Skeletal muscle tissue (tissue), 4 donors: ENCODE measurements around the gene IKZF4. TPM values are rescaled to one million over a fixed set of nuclear protein-coding genes. Genes with fewer than 3 reads are reported as not detected.
"Not testable (repeated sequence)": the region's sequence is repeated elsewhere in the genome, so short reads cannot be mapped to it uniquely, and the experiment has no call there.

Source experiments
- H3K27ac ChIP-seq: one replicate; pipeline ENCODE4 v1.7.0; 2013; ENCODE audit warnings: mild to moderate bottlenecking, low read depth, low read length, inconsistent platforms
- H3K27me3 ChIP-seq, 3 donors: one replicate each; pipeline ENCODE4 v1.7.0; 2013; ENCODE audit warnings: low read length in 3 of 3; ENCODE audit not compliant: control insufficient read depth in 3 of 3, insufficient read depth in 3 of 3
- H3K36me3 ChIP-seq, 3 donors: one replicate each; pipeline ENCODE4 v1.7.0; 2013; ENCODE audit warnings: low read length in 3 of 3; ENCODE audit not compliant: control insufficient read depth in 3 of 3, insufficient read depth in 3 of 3
- H3K4me1 ChIP-seq, 3 donors: one replicate each; pipeline ENCODE4 v1.7.0; 2013; ENCODE audit warnings: low read length in 3 of 3, mild to moderate bottlenecking in 3 of 3; ENCODE audit not compliant: control insufficient read depth in 3 of 3, insufficient read depth in 3 of 3
- H3K4me3 ChIP-seq, 3 donors: one replicate each; pipeline ENCODE4 v1.7.0; 2013; ENCODE audit warnings: low read length in 3 of 3
- H3K9ac ChIP-seq, 3 donors: one replicate each; pipeline ENCODE4 v1.7.0; 2013; ENCODE audit warnings: low read length in 3 of 3, mild to moderate bottlenecking in 3 of 3, moderate library complexity in 2 of 3, low read depth in 1 of 3
- H3K9me3 ChIP-seq, 3 donors: one replicate each; pipeline ENCODE4 v1.7.0; 2013; ENCODE audit warnings: low read length in 3 of 3; ENCODE audit not compliant: control insufficient read depth in 3 of 3
- total RNA-seq: library from RNA; depleted of rRNA; stranded (reverse); fragments of >200 nt; gene quantifications from one replicate; pipeline ENCODE4 v1.2.3, GENCODE V29; 2014
- donor health status: Osteomylitis.

The IKZF4 gene
- total RNA-seq: 1.6 TPM

DNA sequence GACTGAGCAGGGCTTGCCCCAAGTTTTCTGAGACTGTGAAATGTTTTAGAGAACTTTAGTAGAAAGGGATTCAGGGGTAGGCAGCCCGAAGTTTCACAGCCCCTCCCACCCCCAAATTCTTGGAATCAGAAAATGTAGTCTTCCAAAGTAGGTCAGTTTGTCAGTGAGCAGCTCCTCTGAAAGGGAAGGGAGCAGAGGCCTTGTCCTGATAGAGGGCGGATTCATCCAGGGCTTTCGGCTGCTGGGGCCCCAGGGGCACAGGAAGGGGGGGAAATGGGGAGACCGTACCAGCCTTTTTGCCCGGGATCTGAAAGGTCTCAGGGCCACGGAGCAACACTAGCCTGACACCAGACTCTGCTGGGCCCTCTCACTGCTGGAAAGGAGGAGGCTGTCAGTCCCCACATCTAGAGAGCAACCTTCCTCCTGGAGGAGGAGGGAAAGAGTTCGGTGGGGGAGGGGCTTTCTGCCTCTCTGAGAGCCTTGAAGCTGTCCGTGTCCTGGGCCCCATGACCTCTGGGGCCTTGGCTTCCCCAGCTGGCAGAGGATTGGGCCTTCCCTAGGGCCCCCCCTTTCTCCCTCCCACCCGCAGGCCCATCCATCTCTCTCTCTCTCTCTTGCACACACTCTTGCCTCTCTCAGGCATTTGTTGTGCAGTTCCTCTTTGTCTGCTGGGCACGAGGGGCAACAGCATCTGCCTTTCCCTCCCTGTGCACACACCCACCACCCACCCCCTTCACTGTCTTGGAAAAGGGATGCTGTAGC lies at the start of gene IKZF4:
Gene IKZF4, plus strand, starts transcription at position 621 of the 762 bp plus-strand sequence. CDS start 451 bp downstream, outside the sequence.
- no peaks in the 10 kb centered on the region for H3K27me3 ChIP-seq
- peaks cover 4 to 23% (median 13%) of the 10 kb centered on the region in 3 donors for H3K36me3 ChIP-seq
- peak within 1 kb of the TSS in 2 of 3 donors; percentile 8 to 40 for H3K9ac ChIP-seq
- peak within 1 kb of the TSS; percentile 26 to 38 (median 35) for H3K4me3 ChIP-seq
- no peaks in the 10 kb centered on the region for H3K9me3 ChIP-seq
- peak within 1 kb of the TSS; percentile 30 for H3K27ac ChIP-seq
- H3K4me1 ChIP-seq: no peaks in the 10 kb centered on the region

DNA sequence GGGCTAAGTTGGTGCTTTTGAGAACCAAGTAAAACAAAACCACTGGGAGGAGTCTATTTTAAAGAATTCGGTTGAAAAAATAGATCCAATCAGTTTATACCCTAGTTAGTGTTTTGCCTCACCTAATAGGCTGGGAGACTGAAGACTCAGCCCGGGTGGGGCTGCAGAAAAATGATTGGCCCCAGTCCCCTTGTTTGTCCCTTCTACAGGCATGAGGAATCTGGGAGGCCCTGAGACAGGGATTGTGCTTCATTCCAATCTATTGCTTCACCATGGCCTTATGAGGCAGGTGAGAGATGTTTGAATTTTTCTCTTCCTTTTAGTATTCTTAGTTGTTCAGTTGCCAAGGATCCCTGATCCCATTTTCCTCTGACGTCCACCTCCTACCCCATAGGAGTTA lies 48.8 kb upstream of the IKZF4 start:
- peaks cover 0 to 11% (median 2%) of the 10 kb centered on the region in 3 donors for H3K36me3 ChIP-seq
- H3K4me3 ChIP-seq: no peak overlapping the region
- H3K9ac ChIP-seq: no peak overlapping the region
- H3K9me3 ChIP-seq: no peaks in the 10 kb centered on the region
- H3K4me1 ChIP-seq: peaks cover 13 to 24% (median 22%) of the 10 kb centered on the region in 3 donors
- peak overlapping the region; percentile 95 for H3K27ac ChIP-seq
- no peaks in the 10 kb centered on the region for H3K27me3 ChIP-seq

DNA sequence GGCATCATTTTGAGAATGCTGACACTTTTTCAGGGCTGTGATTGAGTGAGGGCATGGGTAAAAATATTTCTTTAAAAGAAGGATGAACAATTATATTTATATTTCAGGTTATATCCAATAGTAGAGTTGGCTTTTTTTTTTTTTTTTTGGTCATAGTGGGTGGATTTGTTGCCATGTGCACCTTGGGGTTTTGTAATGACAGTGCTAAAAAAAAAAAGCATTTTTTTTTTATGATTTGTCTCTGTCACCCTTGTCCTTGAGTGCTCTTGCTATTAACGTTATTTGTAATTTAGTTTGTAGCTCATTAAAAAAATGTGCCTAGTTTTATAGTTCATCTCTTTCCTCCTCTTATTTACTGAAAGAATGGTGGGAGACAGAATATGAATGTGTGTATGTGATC lies 48.4 kb upstream of the IKZF4 start:
- H3K9me3 ChIP-seq: no peaks in the 10 kb centered on the region
- H3K27me3 ChIP-seq: no peaks in the 10 kb centered on the region
- H3K36me3 ChIP-seq: peaks cover 0 to 11% (median 2%) of the 10 kb centered on the region in 3 donors
- peak overlapping the region; percentile 86 to 94 (median 91) for H3K9ac ChIP-seq
- peaks cover 12 to 23% (median 23%) of the 10 kb centered on the region in 3 donors for H3K4me1 ChIP-seq
- peak overlapping the region; percentile 78 to 93 (median 89) for H3K4me3 ChIP-seq
- peak overlapping the region; percentile 95 for H3K27ac ChIP-seq

DNA sequence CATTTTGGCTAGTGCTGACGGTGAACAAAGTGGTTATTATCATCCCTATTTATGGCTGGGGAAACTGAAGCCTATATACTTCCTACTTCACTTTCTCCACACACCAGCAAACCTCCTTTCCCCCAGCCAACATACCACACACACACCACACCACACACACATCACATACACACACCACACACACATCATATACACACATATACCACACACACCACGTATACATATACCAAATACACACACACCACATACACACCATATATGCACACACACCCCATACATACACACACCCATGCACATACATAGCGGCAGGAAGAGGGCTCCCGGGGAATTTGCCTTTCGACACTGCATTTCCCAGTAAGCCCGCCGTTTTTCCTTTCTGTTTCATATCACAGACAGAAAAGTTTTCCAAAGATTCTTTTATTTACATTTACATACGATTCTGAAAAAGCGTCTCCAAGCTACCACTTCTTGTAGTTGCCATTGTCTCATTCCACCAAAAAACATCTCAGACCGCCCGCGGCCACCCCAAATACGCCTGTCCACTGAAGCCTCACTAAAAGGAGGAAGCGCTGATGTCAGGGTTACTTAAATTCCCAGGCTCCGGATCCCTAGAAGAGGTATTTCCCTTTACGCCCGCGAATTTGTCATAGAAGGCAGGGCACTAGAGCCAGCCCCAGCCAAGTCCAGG lies 47.8 kb upstream of the IKZF4 start:
- no peaks in the 10 kb centered on the region for H3K9me3 ChIP-seq
- no peaks in the 10 kb centered on the region for H3K27me3 ChIP-seq
- H3K36me3 ChIP-seq: peaks cover 0 to 11% (median 2%) of the 10 kb centered on the region in 3 donors
- H3K27ac ChIP-seq: peak overlapping the region; percentile 95
- H3K4me1 ChIP-seq: peaks cover 17 to 27% (median 25%) of the 10 kb centered on the region in 3 donors
- peak overlapping the region; percentile 86 to 94 (median 91) for H3K9ac ChIP-seq
- H3K4me3 ChIP-seq: peak overlapping the region; percentile 78 to 93 (median 89)

DNA sequence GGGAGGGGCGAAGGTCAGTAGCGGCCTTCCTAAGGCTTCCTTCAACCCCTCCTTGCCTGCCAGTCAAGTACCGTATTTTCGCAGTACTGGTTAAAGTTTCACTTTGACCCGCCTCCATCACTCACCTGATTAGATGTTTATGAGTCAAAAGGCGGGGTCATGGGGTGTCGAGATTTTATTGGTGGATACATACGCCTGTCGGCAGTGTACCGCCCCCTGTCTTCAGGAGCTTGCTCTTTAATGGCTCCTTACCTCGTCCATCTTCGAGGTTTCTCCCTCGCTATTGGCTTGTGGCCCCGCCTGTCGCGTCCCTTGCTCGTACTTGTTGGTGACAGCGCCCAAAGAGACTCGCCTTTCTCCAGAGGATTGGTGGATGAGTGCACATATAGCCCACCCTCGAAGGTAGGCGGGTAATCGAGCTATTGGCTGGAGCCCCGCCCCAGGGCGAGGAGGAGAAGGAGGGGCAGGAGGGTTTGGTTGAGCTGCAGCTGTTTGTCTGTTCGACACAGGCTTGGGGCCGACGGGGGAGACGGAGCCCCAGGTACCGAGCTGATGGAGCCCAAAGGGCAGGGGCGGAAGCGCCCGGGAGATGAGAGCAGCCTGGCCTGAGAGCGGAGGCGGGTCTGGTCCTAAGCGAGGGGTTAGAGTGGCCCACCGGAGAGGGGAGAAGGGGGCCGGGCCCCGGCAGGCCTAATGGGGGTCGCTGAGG lies 47.1 kb upstream of the IKZF4 start, which contains the start of gene RAB5B:
Gene RAB5B, plus strand, starts transcription at position 480 of the 709 bp plus-strand sequence. CDS start 12,883 bp downstream, outside the sequence.
- H3K27ac ChIP-seq: peak within 1 kb of the TSS; percentile 98
- peaks cover 0 to 11% (median 2%) of the 10 kb centered on the region in 3 donors for H3K36me3 ChIP-seq
- H3K9ac ChIP-seq: peak within 1 kb of the TSS; percentile 98 to 100 (median 99)
- H3K4me3 ChIP-seq: peak within 1 kb of the TSS; percentile 91 to 93 (median 92)
- no peaks in the 10 kb centered on the region for H3K27me3 ChIP-seq
- H3K9me3 ChIP-seq: no peaks in the 10 kb centered on the region
- peaks cover 17 to 27% (median 25%) of the 10 kb centered on the region in 3 donors for H3K4me1 ChIP-seq

DNA sequence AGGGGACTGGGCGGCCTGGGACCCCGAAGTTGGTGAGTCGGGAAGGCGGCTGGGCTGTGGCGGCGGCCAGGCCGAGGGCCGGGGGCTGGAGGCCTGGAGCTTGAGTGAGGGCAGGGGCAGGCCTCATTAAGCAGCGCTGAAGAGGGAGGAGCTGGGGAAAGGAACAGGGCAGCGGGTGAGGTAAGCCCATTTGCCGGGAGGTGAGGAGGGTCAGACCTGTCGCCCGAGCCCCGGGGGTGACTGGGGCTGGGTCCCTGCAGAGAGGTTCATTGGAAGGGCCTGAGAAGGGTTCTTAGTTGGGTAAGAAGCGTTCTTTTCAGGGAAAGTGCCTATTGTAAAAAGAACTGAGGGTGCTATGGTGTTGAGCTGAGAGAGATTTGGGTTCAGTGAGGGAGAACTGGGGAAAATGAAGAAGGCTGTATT lies 46.5 kb upstream of the IKZF4 start:
- Histone ChIP-seq H3K27ac (peak overlapping the region; percentile 98), H3K9ac (peak overlapping the region; percentile 98 to 100 (median 99)), H3K36me3 (peaks cover 0 to 14% (median 2%) of the 10 kb centered on the region in 3 donors), H3K27me3 (no peaks in the 10 kb centered on the region), H3K4me1 (peaks cover 17 to 27% (median 25%) of the 10 kb centered on the region in 3 donors), H3K9me3 (no peaks in the 10 kb centered on the region), H3K4me3 (peak overlapping the region; percentile 91 to 92 (median 91))

DNA sequence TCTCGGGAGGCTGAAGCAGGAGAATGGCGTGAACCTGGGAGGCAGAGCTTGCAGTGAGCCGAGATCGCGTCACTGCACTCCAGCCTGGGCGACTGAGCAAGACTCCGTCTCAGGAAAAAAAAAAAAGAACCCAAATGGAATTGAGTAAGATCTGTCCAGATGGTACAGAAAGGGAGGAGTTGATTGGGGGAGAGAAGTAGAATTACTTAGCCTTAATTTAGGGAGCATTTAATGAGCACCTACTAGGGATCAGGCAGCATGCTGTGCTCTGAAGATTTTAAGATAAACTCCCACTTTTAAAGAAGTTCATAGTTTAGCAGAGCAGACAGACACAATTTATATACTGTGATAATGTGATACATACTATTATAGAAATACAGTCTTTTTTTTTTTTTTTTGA lies 42.5 kb upstream of the IKZF4 start:
- Histone ChIP-seq H3K36me3 (peaks cover 2 to 24% (median 5%) of the 10 kb centered on the region in 3 donors), H3K9me3 (no peaks in the 10 kb centered on the region), H3K4me1 (peaks cover 14 to 20% (median 17%) of the 10 kb centered on the region in 3 donors), H3K27ac (no peak overlapping the region), H3K9ac (no peak overlapping the region), H3K27me3 (no peaks in the 10 kb centered on the region), H3K4me3 (no peak overlapping the region)

DNA sequence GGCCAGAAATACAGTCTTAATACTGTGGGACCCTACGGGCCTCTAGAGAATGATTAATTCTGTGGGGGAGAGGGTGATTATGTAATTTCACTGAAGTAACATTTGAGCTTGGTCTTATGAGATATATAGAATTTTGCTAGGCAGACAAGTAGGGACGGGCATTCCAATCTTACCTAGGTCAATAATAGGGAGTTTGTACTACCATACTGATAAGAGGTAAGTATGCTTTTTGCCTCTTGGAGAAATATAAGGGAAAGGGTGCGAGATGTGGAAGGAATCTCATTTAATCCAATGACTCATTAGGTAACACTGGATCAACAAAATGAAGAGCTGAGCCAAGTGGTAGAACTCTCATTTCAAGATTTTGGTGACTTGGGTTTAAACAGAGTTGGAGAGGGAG lies 41.8 kb upstream of the IKZF4 start:
- H3K9me3 ChIP-seq: no peaks in the 10 kb centered on the region
- H3K4me3 ChIP-seq: no peak overlapping the region
- no peak overlapping the region for H3K9ac ChIP-seq
- H3K36me3 ChIP-seq: peaks cover 2 to 26% (median 5%) of the 10 kb centered on the region in 3 donors
- peaks cover 14 to 19% (median 17%) of the 10 kb centered on the region in 3 donors for H3K4me1 ChIP-seq
- H3K27ac ChIP-seq: no peak overlapping the region
- H3K27me3 ChIP-seq: no peaks in the 10 kb centered on the region

DNA sequence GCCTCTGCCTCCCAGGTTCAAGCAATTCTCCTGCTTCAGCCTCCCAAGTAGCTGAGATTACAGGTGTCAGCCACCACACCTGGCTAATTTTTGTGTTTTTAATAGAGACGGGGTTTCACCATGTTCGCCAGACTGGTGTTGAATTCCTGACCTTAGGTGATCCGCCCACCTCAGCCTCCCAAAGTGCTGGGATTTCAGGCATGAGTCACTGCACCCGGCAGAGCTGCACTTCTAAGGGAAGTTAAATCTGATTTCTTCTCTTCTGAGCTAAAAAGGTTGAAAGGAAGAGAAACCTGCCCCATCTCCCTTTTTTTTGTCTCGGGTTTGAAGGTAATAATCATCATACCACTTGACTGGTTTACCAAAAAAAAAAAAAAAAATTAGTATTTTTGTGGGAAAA lies 39.0 kb upstream of the IKZF4 start:
- Histone ChIP-seq H3K36me3 (peaks cover 5 to 29% (median 11%) of the 10 kb centered on the region in 3 donors), H3K4me1 (peaks cover 3 to 11% (median 10%) of the 10 kb centered on the region in 3 donors)
- not testable (repeated sequence) for H3K27ac ChIP-seq, H3K27me3 ChIP-seq, H3K9me3 ChIP-seq, H3K4me3 ChIP-seq, H3K9ac ChIP-seq
